ENCODE measurements around the gene MYO16. TPM values are rescaled to one million over a fixed set of nuclear protein-coding genes. Genes with fewer than 3 reads are reported as not detected.

Gene MYO16
- total RNA-seq, 1 donor from 2014 or later: not detected

- DNase-seq (ENCODE audit: low read depth): no peak
- peak; percentile 40 for FAIRE-seq
- Histone ChIP-seq H3K27me3 (ENCODE audit: control insufficient read depth, insufficient read depth, low read length) (no peaks in the 10 kb centered on the region), H3K36me3 (ENCODE audit: control insufficient read depth, insufficient read depth, low read length) (no peaks in the 10 kb centered on the region), H3K4me3 (ENCODE audit: low read depth, low read length) (no peak overlapping the region)
- no peak for TF ChIP-seq CTCF (IDR thresholded peaks at IDR 0.05; ENCODE audit: insufficient read depth, low read length, severe bottlenecking)
Observed at GRCh38 chr13:109204657-109205056, 575.2 kb downstream of the MYO16 start.

GRCh38 chr13:109205315-109205714 lies 575.9 kb downstream of the MYO16 start:
- FAIRE-seq: no peak

DNA sequence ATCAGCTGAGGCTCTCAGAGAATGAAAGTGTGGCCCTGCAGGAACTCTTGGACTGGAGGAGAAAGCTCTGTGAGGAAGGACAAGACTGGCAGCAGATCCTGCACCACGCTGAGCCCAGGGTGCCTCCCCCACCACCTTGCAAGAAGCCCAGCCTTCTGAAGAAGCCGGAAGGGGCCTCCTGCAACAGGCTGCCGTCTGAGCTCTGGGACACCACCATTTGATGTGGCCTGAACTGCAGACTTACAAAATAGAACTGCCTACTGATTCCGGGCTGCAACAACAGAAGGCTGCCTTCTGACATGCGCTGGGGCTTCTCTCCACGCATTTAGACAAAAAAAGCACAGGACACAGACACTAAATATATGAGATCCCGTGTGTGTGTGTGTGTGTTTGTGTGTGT lies 577.2 kb downstream of the MYO16 start:
- Histone ChIP-seq H3K27me3 (ENCODE audit: control insufficient read depth, insufficient read depth, low read length) (no peaks in the 10 kb centered on the region), H3K36me3 (ENCODE audit: control insufficient read depth, insufficient read depth, low read length) (no peaks in the 10 kb centered on the region), H3K4me3 (ENCODE audit: low read depth, low read length) (no peak overlapping the region)
- FAIRE-seq: no peak
- TF ChIP-seq CTCF (IDR thresholded peaks at IDR 0.05; ENCODE audit: insufficient read depth, low read length, severe bottlenecking): no peak
- DNase-seq (ENCODE audit: low read depth): no peak

More at GRCh38 chr13:109205315-109205714, 575.9 kb downstream of the MYO16 start:
- no peak for TF ChIP-seq CTCF (IDR thresholded peaks at IDR 0.05; ENCODE audit: insufficient read depth, low read length, severe bottlenecking)
- Histone ChIP-seq H3K27me3 (ENCODE audit: control insufficient read depth, insufficient read depth, low read length) (no peaks in the 10 kb centered on the region), H3K4me3 (ENCODE audit: low read depth, low read length) (no peak overlapping the region), H3K36me3 (ENCODE audit: control insufficient read depth, insufficient read depth, low read length) (no peaks in the 10 kb centered on the region)
- peak; percentile 17 for DNase-seq (ENCODE audit: low read depth)

DNA sequence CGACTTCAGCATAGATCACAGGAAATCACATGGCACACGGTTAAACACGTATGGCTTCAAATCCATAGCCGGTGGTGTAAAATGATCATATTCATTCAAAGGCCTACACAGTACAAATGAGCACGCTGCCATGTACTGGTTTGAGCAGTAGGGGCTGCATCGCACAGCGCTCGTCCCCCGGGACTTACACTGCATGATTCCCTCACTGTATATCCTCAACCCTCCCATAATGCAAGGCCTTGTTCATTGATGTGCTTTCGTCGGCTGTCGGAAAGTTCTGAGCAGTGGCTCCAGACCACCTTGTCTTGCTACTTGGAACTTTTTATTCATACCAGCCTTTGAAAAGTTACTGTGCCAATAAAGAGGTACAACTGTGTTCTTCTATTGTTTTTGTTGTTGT lies 578.2 kb downstream of the MYO16 start:
- FAIRE-seq: no peak
- no peak overlapping the region for H3K4me3 ChIP-seq (ENCODE audit: low read depth, low read length)
- no peaks in the 10 kb centered on the region for H3K36me3 ChIP-seq (ENCODE audit: control insufficient read depth, insufficient read depth, low read length)
- DNase-seq (ENCODE audit: low read depth): no peak
- no peak for TF ChIP-seq CTCF (IDR thresholded peaks at IDR 0.05; ENCODE audit: insufficient read depth, low read length, severe bottlenecking)
- H3K27me3 ChIP-seq (ENCODE audit: control insufficient read depth, insufficient read depth, low read length): no peaks in the 10 kb centered on the region

DNA sequence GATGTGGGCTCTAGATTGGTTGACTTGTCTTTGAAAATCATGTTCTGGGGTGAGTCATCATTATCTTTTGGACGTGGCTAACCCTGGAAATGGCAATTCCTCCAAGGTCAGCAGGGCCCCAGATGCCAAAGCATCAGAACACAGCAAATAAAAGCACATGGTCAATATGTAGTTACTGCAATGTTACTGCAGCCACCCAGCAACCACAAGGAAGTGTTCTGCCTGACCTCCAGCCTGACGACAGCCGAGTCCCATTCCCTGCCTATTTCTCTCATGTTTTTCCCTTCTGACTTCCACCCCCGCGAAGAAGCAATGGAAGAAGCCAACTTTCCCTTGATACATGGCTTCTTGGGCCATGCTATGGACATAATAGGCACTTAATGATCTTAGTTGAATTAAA lies 579.1 kb downstream of the MYO16 start:
- Histone ChIP-seq H3K36me3 (ENCODE audit: control insufficient read depth, insufficient read depth, low read length) (no peaks in the 10 kb centered on the region), H3K27me3 (ENCODE audit: control insufficient read depth, insufficient read depth, low read length) (no peaks in the 10 kb centered on the region), H3K4me3 (ENCODE audit: low read depth, low read length) (no peak overlapping the region)
- no peak for TF ChIP-seq CTCF (IDR thresholded peaks at IDR 0.05; ENCODE audit: insufficient read depth, low read length, severe bottlenecking)
- FAIRE-seq (no peak), DNase-seq (ENCODE audit: low read depth) (no peak)

GRCh38 chr13:109209526-109209925 lies 580.1 kb downstream of the MYO16 start:
- H3K27me3 ChIP-seq (ENCODE audit: control insufficient read depth, insufficient read depth, low read length): no peaks in the 10 kb centered on the region
- TF ChIP-seq CTCF (IDR thresholded peaks at IDR 0.05; ENCODE audit: insufficient read depth, low read length, severe bottlenecking): no peak
- H3K4me3 ChIP-seq (ENCODE audit: low read depth, low read length): no peak overlapping the region
- FAIRE-seq (no peak), DNase-seq (ENCODE audit: low read depth) (peak; percentile 66)
- no peaks in the 10 kb centered on the region for H3K36me3 ChIP-seq (ENCODE audit: control insufficient read depth, insufficient read depth, low read length)
